Measurements from ENCODE around the gene CCDC178. TPM values are rescaled to one million over a fixed set of nuclear protein-coding genes. Genes with fewer than 3 reads are reported as not detected.

Gene CCDC178
- total RNA-seq, 2 donors from 2014 or later: 0.22 to 0.29 TPM

DNA sequence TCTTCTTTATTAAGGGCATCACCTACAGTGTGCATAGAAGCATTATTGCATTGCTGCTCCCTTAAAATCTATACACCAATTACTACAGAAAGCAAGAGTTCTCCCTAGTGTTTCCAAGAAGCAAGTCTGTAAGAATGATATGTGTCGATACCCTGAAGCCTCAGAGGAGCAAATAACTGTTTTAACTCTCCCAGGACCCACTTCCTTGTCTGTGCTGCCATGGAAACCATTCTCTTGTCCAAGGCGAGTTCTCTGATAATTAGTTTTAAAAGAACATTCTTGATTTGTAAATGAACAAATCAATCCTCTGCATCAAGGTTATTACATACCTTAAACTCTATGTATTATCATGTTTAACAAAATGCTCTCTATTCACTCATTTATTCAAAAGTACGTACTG is 340.9 kb downstream of the CCDC178 start:
- Mint-ChIP-seq H3K4me1 (no peaks in the 10 kb centered on the region), H3K36me3 (ENCODE audit: low read depth) (no peaks in the 10 kb centered on the region), H3K9me3 (no peaks in the 10 kb centered on the region), H3K27ac (no peak overlapping the region), H3K27me3 (ENCODE audit: insufficient read depth) (no peaks in the 10 kb centered on the region), H3K4me3 (no peak overlapping the region)
- H3K4me1 ChIP-seq (ENCODE audit: control insufficient read depth, insufficient read depth, low read length): no peaks in the 10 kb centered on the region
- no peak overlapping the region for H3K4me3 ChIP-seq (ENCODE audit: low read length)
- WGBS, 2 experiments (ENCODE audit: insufficient coverage in 1 of 2, insufficient read length in 1 of 2): 87 to 94% methylated on average over 2 to 3 of the region's 3 CpGs
- H3K27ac ChIP-seq (ENCODE audit: low read depth, low read length): no peak overlapping the region
- DNase-seq: no peak
- TF ChIP-seq, protein P1, sequence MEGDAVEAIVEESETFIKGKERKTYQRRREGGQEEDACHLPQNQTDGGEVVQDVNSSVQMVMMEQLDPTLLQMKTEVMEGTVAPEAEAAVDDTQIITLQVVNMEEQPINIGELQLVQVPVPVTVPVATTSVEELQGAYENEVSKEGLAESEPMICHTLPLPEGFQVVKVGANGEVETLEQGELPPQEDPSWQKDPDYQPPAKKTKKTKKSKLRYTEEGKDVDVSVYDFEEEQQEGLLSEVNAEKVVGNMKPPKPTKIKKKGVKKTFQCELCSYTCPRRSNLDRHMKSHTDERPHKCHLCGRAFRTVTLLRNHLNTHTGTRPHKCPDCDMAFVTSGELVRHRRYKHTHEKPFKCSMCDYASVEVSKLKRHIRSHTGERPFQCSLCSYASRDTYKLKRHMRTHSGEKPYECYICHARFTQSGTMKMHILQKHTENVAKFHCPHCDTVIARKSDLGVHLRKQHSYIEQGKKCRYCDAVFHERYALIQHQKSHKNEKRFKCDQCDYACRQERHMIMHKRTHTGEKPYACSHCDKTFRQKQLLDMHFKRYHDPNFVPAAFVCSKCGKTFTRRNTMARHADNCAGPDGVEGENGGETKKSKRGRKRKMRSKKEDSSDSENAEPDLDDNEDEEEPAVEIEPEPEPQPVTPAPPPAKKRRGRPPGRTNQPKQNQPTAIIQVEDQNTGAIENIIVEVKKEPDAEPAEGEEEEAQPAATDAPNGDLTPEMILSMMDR (conservative IDR thresholded peaks at IDR 0.05): no peak
- H3K9me3 ChIP-seq (ENCODE audit: control insufficient read depth, low read length): no peaks in the 10 kb centered on the region
- H3K9ac ChIP-seq (ENCODE audit: extremely low read depth, low read length, poor library complexity, severe bottlenecking): no peak overlapping the region
- H3K36me3 ChIP-seq (ENCODE audit: control insufficient read depth, insufficient read depth, low read length): no peaks in the 10 kb centered on the region
- no peaks in the 10 kb centered on the region for H3K27me3 ChIP-seq (ENCODE audit: control insufficient read depth, insufficient read depth, low read length, poor library complexity, severe bottlenecking)

DNA sequence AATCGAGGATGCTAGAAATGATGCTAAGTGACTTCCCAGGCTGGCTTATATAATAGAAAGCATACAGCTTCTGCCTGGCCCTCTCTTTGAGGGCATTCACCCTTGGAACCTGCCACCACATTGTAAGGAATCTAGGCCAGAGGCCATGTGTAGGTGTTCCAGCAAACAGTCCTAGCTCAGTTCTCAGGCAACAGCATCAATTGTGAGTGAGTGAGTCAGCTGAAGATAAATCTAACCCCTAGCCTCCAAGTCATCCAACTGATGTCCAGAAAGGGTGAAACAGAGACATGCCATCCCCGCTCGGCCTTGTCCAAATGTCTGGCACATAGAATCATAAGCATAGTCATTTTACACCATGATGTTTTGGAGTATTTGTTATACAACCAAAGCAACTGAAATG is 343.4 kb downstream of the CCDC178 start:
- Mint-ChIP-seq H3K36me3 (ENCODE audit: low read depth) (no peaks in the 10 kb centered on the region), H3K4me3 (no peak overlapping the region), H3K27me3 (ENCODE audit: insufficient read depth) (no peaks in the 10 kb centered on the region), H3K9me3 (no peaks in the 10 kb centered on the region), H3K4me1 (no peaks in the 10 kb centered on the region), H3K27ac (no peak overlapping the region)
- no peak overlapping the region for H3K4me3 ChIP-seq (ENCODE audit: low read length)
- TF ChIP-seq, protein P1 (conservative IDR thresholded peaks at IDR 0.05): no peak
- H3K9ac ChIP-seq (ENCODE audit: extremely low read depth, low read length, poor library complexity, severe bottlenecking): no peak overlapping the region
- H3K9me3 ChIP-seq (ENCODE audit: control insufficient read depth, low read length): no peaks in the 10 kb centered on the region
- H3K27ac ChIP-seq (ENCODE audit: low read depth, low read length): no peak overlapping the region
- H3K36me3 ChIP-seq (ENCODE audit: control insufficient read depth, insufficient read depth, low read length): no peaks in the 10 kb centered on the region
- no peak for DNase-seq
- no peaks in the 10 kb centered on the region for H3K4me1 ChIP-seq (ENCODE audit: control insufficient read depth, insufficient read depth, low read length)
- WGBS, 2 experiments (ENCODE audit: insufficient coverage in 1 of 2, insufficient read length in 1 of 2): 75% methylated on average over 3 of the region's 3 CpGs; no CpG with 5 or more reads in 1 of the 2 experiments
- H3K27me3 ChIP-seq (ENCODE audit: control insufficient read depth, insufficient read depth, low read length, poor library complexity, severe bottlenecking): no peaks in the 10 kb centered on the region

DNA sequence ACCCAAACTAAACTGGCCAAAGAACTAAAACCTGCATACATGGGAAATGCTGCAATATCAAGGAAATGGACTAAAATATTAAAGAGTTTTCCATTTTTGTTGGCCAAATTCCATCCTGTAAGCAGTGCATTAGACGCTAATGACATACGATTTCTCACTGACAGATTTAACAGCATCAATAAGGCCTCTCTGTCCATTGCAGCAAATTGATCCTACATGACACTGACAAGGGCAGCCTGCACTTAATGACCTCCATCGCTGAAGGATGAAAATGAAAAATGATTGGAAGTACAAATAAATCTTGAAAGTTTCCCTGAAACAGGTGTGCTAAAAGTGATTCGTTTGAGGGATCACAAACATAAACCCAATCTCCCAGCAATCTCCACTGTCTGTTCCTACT is 350.1 kb downstream of the CCDC178 start:
- Mint-ChIP-seq H3K27ac (no peak overlapping the region), H3K4me3 (no peak overlapping the region), H3K9me3 (no peaks in the 10 kb centered on the region), H3K4me1 (no peaks in the 10 kb centered on the region), H3K27me3 (ENCODE audit: insufficient read depth) (no peaks in the 10 kb centered on the region), H3K36me3 (ENCODE audit: low read depth) (no peaks in the 10 kb centered on the region)
- Histone ChIP-seq H3K9ac (ENCODE audit: extremely low read depth, low read length, poor library complexity, severe bottlenecking) (no peak overlapping the region), H3K4me1 (ENCODE audit: control insufficient read depth, insufficient read depth, low read length) (no peaks in the 10 kb centered on the region), H3K27ac (ENCODE audit: low read depth, low read length) (no peak overlapping the region), H3K4me3 (ENCODE audit: low read length) (no peak overlapping the region), H3K36me3 (ENCODE audit: control insufficient read depth, insufficient read depth, low read length) (no peaks in the 10 kb centered on the region), H3K9me3 (ENCODE audit: control insufficient read depth, low read length) (no peaks in the 10 kb centered on the region), H3K27me3 (ENCODE audit: control insufficient read depth, insufficient read depth, low read length, poor library complexity, severe bottlenecking) (no peaks in the 10 kb centered on the region)
- TF ChIP-seq, protein P1 (conservative IDR thresholded peaks at IDR 0.05): no peak
- no peak for DNase-seq
- 86 to 100% methylated on average over 2 to 4 of the region's 4 CpGs for WGBS, 2 experiments (ENCODE audit: insufficient coverage in 1 of 2, insufficient read length in 1 of 2)

All from endodermal cell (in vitro differentiated cells).